Heart right ventricle (tissue), 16 donors: ENCODE measurements around the gene DHRS4. TPM values are rescaled to one million over a fixed set of nuclear protein-coding genes. Genes with fewer than 3 reads are reported as not detected.
A peak's percentile ranks its signal among the peaks of the same experiment; 100 is the strongest.

Experiments
- ATAC-seq, 8 donors: fragments of 200-7000 bp; cut with Tn5 transposase; one replicate each; pipeline ENCODE4 v1.9.1; 2020; ENCODE audit warnings: mild to moderate bottlenecking in 8 of 8, moderate library complexity in 8 of 8, moderate number of reproducible peaks in 1 of 8
- DNase-seq, 2 donors: peaks; one replicate each; pipeline ENCODE4 v3.0.0-alpha.2; 2020
- H3K27ac ChIP-seq, 10 donors: fragments of 200-600 bp; sonication (generic) in 2 of 10; one replicate each; pipeline versions ENCODE4 v1.5.0 to v1.8.0; 2020 to 2022; ENCODE audit warnings: mild to moderate bottlenecking in 3 of 10
- H3K27me3 ChIP-seq, 7 donors: fragments of 200-600 bp; one replicate each; pipeline ENCODE4 v1.8.0; 2021 to 2022; ENCODE audit warnings: mild to moderate bottlenecking in 2 of 7
- H3K36me3 ChIP-seq, 9 donors: fragments of 200-600 bp; sonication (generic) in 1 of 9; one replicate each; pipeline versions ENCODE4 v1.5.0 to v1.8.0; 2020 to 2022; ENCODE audit warnings: mild to moderate bottlenecking in 2 of 9
- H3K4me1 ChIP-seq, 9 donors: fragments of 200-600 bp; sonication (generic) in 1 of 9; one replicate each; pipeline versions ENCODE4 v1.5.0 to v1.8.0; 2020 to 2022; ENCODE audit warnings: mild to moderate bottlenecking in 4 of 9
- H3K4me3 ChIP-seq, 10 donors: fragments of 200-600 bp; sonication (generic) in 2 of 10; one replicate each; pipeline versions ENCODE4 v1.5.0 to v1.8.0; 2020 to 2022; ENCODE audit warnings: mild to moderate bottlenecking in 7 of 10, moderate library complexity in 2 of 10
- H3K9me3 ChIP-seq, 11 donors: fragments of 200-600 bp in 10 of 11; sonication (generic) in 2 of 11; one replicate each; pipeline versions ENCODE4 v1.5.0 to v1.8.0; 2013 to 2022; ENCODE audit warnings: mild to moderate bottlenecking in 2 of 11, control low read depth in 1 of 11, moderate library complexity in 1 of 11
- CTCF ChIP-seq, 9 donors: fragments of 200-600 bp; sonication (generic) in 2 of 9; IDR thresholded peaks; one replicate each; pipeline versions ENCODE4 v1.5.0 to v1.8.0; 2021 to 2022; ENCODE audit warnings: antibody characterized with exemption in 9 of 9, mild to moderate bottlenecking in 5 of 9, moderate library complexity in 1 of 9
- WGBS, 2 donors: extraction: QIAGEN DNeasy Blood & Tissue Kit; methylation state at CpG; one replicate each; pipeline ENCODE4 v1.1.7; 2013; ENCODE audit warnings: inconsistent platforms in 1 of 2; 5-methylcytosine and 5-hydroxymethylcytosine counted together
- intact Hi-C, 10 donors: fragments of 100-400 bp; cut with DNase I; formaldehyde crosslinking; loops; one replicate each; pipeline versions ENCODE4 v1.11.1 to v1.14.2; 2022
- polyA plus RNA-seq, 2 donors: library from polyadenylated mRNA; stranded (reverse); fragments of 200-250 nt; gene quantifications; one replicate each; pipeline ENCODE4 v1.2.3, GENCODE V29; 2013
- total RNA-seq, 10 donors: library from RNA; stranded (reverse); fragmentation: NEBNext Ultra II Directional in 3 of 10; extraction: Animal tissue kit (Norgen Biotek cat#: 25700) in 3 of 10; gene quantifications; one replicate each; pipeline versions ENCODE4 v1.2.1 to v1.2.4, GENCODE V29; 2021 to 2023
- donor health status: Arrhythmogenic right ventricular cardiomyopathy.
- donor health status: ischemic (EF 13 %, LVEDD 7.1; RV severe dilation, severe dysfunction).
- donor health status: healthy with polysubstance abuse.
- donor health status: DM: no; HTN: yes; CAD: no.
- donor health status: DM: no; HTN: no; CAD: no.
- donor health status: ischemic (EF 25% LVEDD 6.9; RV normal size, moderate dysfunction).
- donor health status: ischemic (EF 25% LVEDD 5.7; RV mildly dilated, moderate dysfunction).
- donor health status: healthy.
- donor health status: DM: yes; HTN: yes; CAD: no.
- donor health status: Ischemic cardiomyopathy.
- donor health status: ischemic (EF 35%, LVEDD 5.7; RV mildly dilated, moderate dysfunction).
- donor health status: nonischemic (EF 11% LVEDD 7.7; RV severe dilation, severe dysfunction).
- donor health status: DM: yes; HTN: yes; CAD: no.
- donor health status: PGD.
- donor health status: ischemic (EF 29% LVEDD 5.4; RV normal size, mild dysfunction).
- donor health status: nonischemic (EF 23%, LVEDD 6.1; RV moderate dilation, normal function).

Gene DHRS4
- total and polyA plus RNA-seq, 12 donors: 24.9 to 66.7 (median 30.9) TPM

GRCh38 chr14:23915559-23915958 lies 38.0 kb upstream of the DHRS4 start:
- no peak for ATAC-seq
- no peak overlapping the region for H3K4me3 ChIP-seq
- H3K27me3 ChIP-seq: no peaks in the 10 kb centered on the region
- peak overlapping the region in 1 of 10 donors; percentile 56 for H3K27ac ChIP-seq
- no peak for DNase-seq
- WGBS, 2 donors: 78 to 79% methylated on average over 4 of the region's 4 CpGs
- H3K4me1 ChIP-seq: peaks cover 0 to 15% (median 7%) of the 10 kb centered on the region in 9 donors
- no peaks in the 10 kb centered on the region for H3K36me3 ChIP-seq
- H3K9me3 ChIP-seq: peaks cover 0 to 9% (median 0%) of the 10 kb centered on the region in 11 donors
- TF ChIP-seq CTCF (IDR thresholded peaks at IDR 0.05): no peak
- intact Hi-C loops: no loop called here

- DNase-seq: no peak
- intact Hi-C loops: no loop called here
- H3K9me3 ChIP-seq: peaks cover 0 to 9% (median 0%) of the 10 kb centered on the region in 11 donors
- H3K4me1 ChIP-seq: peaks cover 0 to 15% (median 7%) of the 10 kb centered on the region in 9 donors
- no peak for TF ChIP-seq CTCF (IDR thresholded peaks at IDR 0.05)
- peak in 4 of 8 donors; percentile 28 to 77 (median 63) for ATAC-seq
- 21 to 26% methylated on average over 3 of the region's 3 CpGs for WGBS, 2 donors
- H3K36me3 ChIP-seq: no peaks in the 10 kb centered on the region
- H3K27ac ChIP-seq: peak overlapping the region in 2 of 10 donors; percentile 10 to 56
- H3K4me3 ChIP-seq: no peak overlapping the region
- no peaks in the 10 kb centered on the region for H3K27me3 ChIP-seq
Measured at GRCh38 chr14:23916004-23916403, 37.6 kb upstream of the DHRS4 start.

GRCh38 chr14:23916446-23916845 lies 37.1 kb upstream of the DHRS4 start:
- Histone ChIP-seq H3K36me3 (no peaks in the 10 kb centered on the region), H3K4me1 (peaks cover 0 to 15% (median 7%) of the 10 kb centered on the region in 9 donors), H3K4me3 (no peak overlapping the region), H3K9me3 (peaks cover 0 to 9% (median 0%) of the 10 kb centered on the region in 11 donors), H3K27me3 (no peaks in the 10 kb centered on the region), H3K27ac (peak overlapping the region in 2 of 10 donors; percentile 10 to 56)
- DNase-seq (no peak), ATAC-seq (peak in 3 of 8 donors; percentile 31 to 48 (median 46))
- 62 to 64% methylated on average over 5 of the region's 5 CpGs for WGBS, 2 donors
- TF ChIP-seq CTCF (IDR thresholded peaks at IDR 0.05): no peak
- intact Hi-C loops: no loop called here

DNA sequence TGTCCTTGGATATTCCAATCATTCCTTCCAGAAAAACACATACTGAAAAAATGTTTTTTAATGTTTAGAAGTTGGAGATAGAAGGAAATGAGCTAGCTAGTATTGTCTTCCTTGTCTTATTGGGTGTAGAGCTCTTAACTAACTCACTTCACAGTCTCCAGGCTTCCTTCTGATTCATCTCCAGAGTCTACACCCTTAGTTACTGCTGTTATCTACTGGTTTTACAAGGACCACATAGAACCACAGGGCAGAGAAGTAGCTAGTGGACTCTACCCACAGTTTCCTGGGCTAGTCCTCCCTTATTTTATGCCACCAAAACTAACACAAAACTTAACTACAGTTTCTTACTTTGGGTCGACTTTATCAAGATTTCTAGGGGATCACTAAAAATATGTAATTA lies 31.0 kb upstream of the DHRS4 start:
- TF ChIP-seq CTCF (IDR thresholded peaks at IDR 0.05): no peak
- H3K4me1 ChIP-seq: no peaks in the 10 kb centered on the region
- no peaks in the 10 kb centered on the region for H3K27me3 ChIP-seq
- H3K9me3 ChIP-seq: peaks cover 0 to 7% (median 0%) of the 10 kb centered on the region in 11 donors
- H3K36me3 ChIP-seq: no peaks in the 10 kb centered on the region
- no peak overlapping the region for H3K27ac ChIP-seq
- intact Hi-C loops: no loop called here
- DNase-seq: no peak
- 86 to 87% methylated on average over 1 of the region's 1 CpG for WGBS, 2 donors
- no peak for ATAC-seq
- no peak overlapping the region for H3K4me3 ChIP-seq
